Spleen (tissue), 11 donors: ENCODE data around the gene RBM47. TPM values are rescaled to one million over a fixed set of nuclear protein-coding genes. Genes with fewer than 3 reads are reported as not detected.
A peak's percentile ranks its signal among the peaks of the same experiment; 100 is the strongest.

Source experiments
- DNase-seq: peaks from one replicate; pipeline ENCODE4 v3.0.0-alpha.2; 2020
- H3K27ac ChIP-seq, 8 donors: fragments of 200-600 bp; sonication (generic) in 7 of 8; 1 replicate in 4 of 8; 2 replicates in 4 of 8; pipeline versions ENCODE4 v1.5.0 to v1.8.0; 2016 to 2021; ENCODE audit warnings: inconsistent platforms in 4 of 8, mild to moderate bottlenecking in 4 of 8, moderate library complexity in 1 of 8
- H3K27me3 ChIP-seq, 7 donors: fragments of 200-600 bp; sonication (generic) in 6 of 7; replicated peaks in 1 of 7; 1 replicate in 4 of 7; 2 replicates in 3 of 7; pipeline versions ENCODE4 v1.5.0 to v1.8.0; 2016 to 2021; ENCODE audit warnings: inconsistent platforms in 3 of 7, mild to moderate bottlenecking in 1 of 7
- H3K36me3 ChIP-seq, 6 donors: fragments of 200-600 bp; sonication (generic) in 5 of 6; 1 replicate in 4 of 6; 2 replicates in 2 of 6; pipeline versions ENCODE4 v1.5.0 to v1.8.0; 2016 to 2021; ENCODE audit warnings: inconsistent platforms in 2 of 6
- H3K4me1 ChIP-seq, 6 donors: fragments of 200-600 bp; sonication (generic) in 5 of 6; 1 replicate in 3 of 6; 2 replicates in 3 of 6; pipeline versions ENCODE4 v1.5.0 to v1.8.0; 2016 to 2021; ENCODE audit warnings: inconsistent platforms in 3 of 6
- H3K4me3 ChIP-seq, 8 donors: fragments of 200-600 bp; sonication (generic) in 7 of 8; 1 replicate in 4 of 8; 2 replicates in 4 of 8; pipeline versions ENCODE4 v1.5.0 to v1.8.0; 2016 to 2021; ENCODE audit warnings: inconsistent platforms in 4 of 8, mild to moderate bottlenecking in 4 of 8, moderate library complexity in 2 of 8
- H3K9me3 ChIP-seq, 8 donors: fragments of 200-600 bp; sonication (generic) in 7 of 8; 1 replicate in 4 of 8; 2 replicates in 4 of 8; pipeline versions ENCODE4 v1.5.0 to v1.8.0; 2016 to 2021; ENCODE audit warnings: inconsistent platforms in 4 of 8
- CTCF ChIP-seq, 11 experiments: fragments of 200-600 bp in 7 of 11; fragments of 450-650 bp in 4 of 11; sonication (generic) in 4 of 11; IDR thresholded peaks in 8 of 11; conservative IDR thresholded peaks in 3 of 11; 1 replicate in 7 of 11; 2 replicates in 4 of 11; pipeline versions ENCODE4 v1.4.0 to v1.8.0; 2016 to 2021; ENCODE audit warnings: antibody characterized with exemption in 11 of 11, inconsistent platforms in 4 of 11, mild to moderate bottlenecking in 1 of 11
- POLR2A ChIP-seq, 3 donors: fragments of 450-650 bp; IDR thresholded peaks; one replicate each; pipeline ENCODE4 v1.5.1; 2017; ENCODE audit warnings: antibody characterized with exemption in 3 of 3, mild to moderate bottlenecking in 1 of 3
- POLR2AphosphoS5 ChIP-seq, 3 donors: sonication (generic); formaldehyde crosslinking; IDR thresholded peaks; one replicate each; pipeline ENCODE4 v1.5.1; 2017; ENCODE audit warnings: antibody characterized with exemption in 3 of 3
- WGBS, 5 donors: extraction: QIAGEN DNeasy Blood & Tissue Kit in 3 of 5; methylation state at CpG; one replicate each; pipeline versions ENCODE4 v1.1.5 to v1.1.7; 2013 to 2018; 5-methylcytosine and 5-hydroxymethylcytosine counted together
- intact Hi-C: fragments of 100-400 bp; cut with DNase I; formaldehyde crosslinking; loops from one replicate; pipeline ENCODE4 v1.15.0; 2023; ENCODE audit warnings: low total_unique reads
- polyA plus RNA-seq, 3 donors: library from polyadenylated mRNA; stranded (reverse); fragments of 200-250 nt; gene quantifications; one replicate each; pipeline ENCODE4 v1.2.1, GENCODE V29; 2013
- total RNA-seq, 7 donors: library from RNA; depleted of rRNA in 3 of 7; stranded (reverse); fragments of >200 nt in 3 of 7; fragmentation: NEBNext Ultra II Directional in 4 of 7; extraction: Animal tissue kit (Norgen Biotek cat#: 25700) in 4 of 7; gene quantifications; one replicate each; pipeline versions ENCODE4 v1.1.0 to v1.2.1, GENCODE V29; 2016 to 2021
- donor health status: healthy with polysubstance abuse.
- donor health status: DM: no; HTN: no; CAD: no; lungs with moderate emphysema.
- donor health status: DM: no; HTN: no; CAD: no.
- donor health status: Bipolar disorder and iron deficiency.
- donor health status: healthy.
- donor health status: DM: no; HTN: no; CAD: no.
- donor health status: DM: yes; HTN: yes; CAD: no.

The RBM47 gene
- total and polyA plus RNA-seq, 10 donors, result 6.0 to 164 (median 77.9) TPM

- Histone ChIP-seq H3K4me3 (peak overlapping the region in 1 of 8 donors; percentile 52), H3K4me1 (peaks cover 11 to 90% (median 65%) of the 10 kb centered on the region in 6 donors), H3K27me3 (no peaks in the 10 kb centered on the region), H3K9me3 (no peaks in the 10 kb centered on the region), H3K27ac (peak overlapping the region in 7 of 8 donors; percentile 78 to 94 (median 87)), H3K36me3 (peaks cover 0 to 13% (median 0%) of the 10 kb centered on the region in 6 donors)
- no peak for DNase-seq
- no peak for TF ChIP-seq POLR2AphosphoS5 (IDR thresholded peaks at IDR 0.05)
- no peak for TF ChIP-seq CTCF (IDR thresholded peaks at IDR 0.05 in 8 of 11, conservative IDR thresholded peaks at IDR 0.05 in 3 of 11)
- no peak for TF ChIP-seq POLR2A (IDR thresholded peaks at IDR 0.05)
- intact Hi-C loops, result no loop called here
- 53 to 80% (median 59%) methylated on average over 5 of the region's 5 CpGs for WGBS, 5 donors
Measured at GRCh38 chr4:40550196-40550595, 79.5 kb downstream of the RBM47 start.

GRCh38 chr4:40548256-40548655 lies 81.4 kb downstream of the RBM47 start:
- no peak for DNase-seq
- TF ChIP-seq POLR2AphosphoS5 (IDR thresholded peaks at IDR 0.05), result peak in 1 of 3 donors; percentile 21
- TF ChIP-seq CTCF (IDR thresholded peaks at IDR 0.05 in 8 of 11, conservative IDR thresholded peaks at IDR 0.05 in 3 of 11), result no peak
- TF ChIP-seq POLR2A (IDR thresholded peaks at IDR 0.05), result no peak
- Histone ChIP-seq H3K4me1 (peaks cover 7 to 71% (median 50%) of the 10 kb centered on the region in 6 donors), H3K36me3 (peaks cover 0 to 29% (median 0%) of the 10 kb centered on the region in 6 donors), H3K27ac (peak overlapping the region in 4 of 8 donors; percentile 21 to 94 (median 52)), H3K9me3 (no peaks in the 10 kb centered on the region), H3K4me3 (no peak overlapping the region), H3K27me3 (no peaks in the 10 kb centered on the region)
- WGBS, 5 donors, result 61 to 84% (median 80%) methylated on average over 11 of the region's 11 CpGs
- intact Hi-C loops, result no loop called here

- 93 to 100% (median 97%) methylated on average over 2 of the region's 2 CpGs for WGBS, 5 donors
- no peak overlapping the region for H3K4me3 ChIP-seq
- intact Hi-C loops, result no loop called here
- H3K9me3 ChIP-seq, result no peaks in the 10 kb centered on the region
- H3K27ac ChIP-seq, result peak overlapping the region in 4 of 8 donors; percentile 10 to 94 (median 52)
- DNase-seq, result no peak
- H3K36me3 ChIP-seq, result peaks cover 0 to 33% (median 0%) of the 10 kb centered on the region in 6 donors
- TF ChIP-seq POLR2A (IDR thresholded peaks at IDR 0.05) (no peak), CTCF (IDR thresholded peaks at IDR 0.05 in 8 of 11, conservative IDR thresholded peaks at IDR 0.05 in 3 of 11) (no peak), POLR2AphosphoS5 (IDR thresholded peaks at IDR 0.05) (no peak)
- H3K27me3 ChIP-seq, result no peaks in the 10 kb centered on the region
- H3K4me1 ChIP-seq, result peaks cover 7 to 66% (median 47%) of the 10 kb centered on the region in 6 donors
Measured at GRCh38 chr4:40547789-40548132, 81.9 kb downstream of the RBM47 start.

GRCh38 chr4:40546969-40547788 lies 82.5 kb downstream of the RBM47 start:
- Histone ChIP-seq H3K27me3 (no peaks in the 10 kb centered on the region), H3K4me3 (no peak overlapping the region), H3K4me1 (peaks cover 7 to 60% (median 42%) of the 10 kb centered on the region in 6 donors), H3K36me3 (peaks cover 0 to 39% (median 0%) of the 10 kb centered on the region in 6 donors), H3K9me3 (no peaks in the 10 kb centered on the region), H3K27ac (peak overlapping the region in 4 of 8 donors; percentile 10 to 94 (median 52))
- no peak for DNase-seq
- TF ChIP-seq POLR2AphosphoS5 (IDR thresholded peaks at IDR 0.05), result no peak
- TF ChIP-seq POLR2A (IDR thresholded peaks at IDR 0.05), result no peak
- TF ChIP-seq CTCF (IDR thresholded peaks at IDR 0.05 in 8 of 11, conservative IDR thresholded peaks at IDR 0.05 in 3 of 11), result no peak
- WGBS, 5 donors, result 72 to 87% (median 80%) methylated on average over 4 of the region's 4 CpGs
- intact Hi-C loops, result no loop called here
